ENCODE results near the gene BLOC1S2.
A peak's percentile ranks its signal among the peaks of the same experiment; 100 is the strongest.

BLOC1S2 gene

DNA sequence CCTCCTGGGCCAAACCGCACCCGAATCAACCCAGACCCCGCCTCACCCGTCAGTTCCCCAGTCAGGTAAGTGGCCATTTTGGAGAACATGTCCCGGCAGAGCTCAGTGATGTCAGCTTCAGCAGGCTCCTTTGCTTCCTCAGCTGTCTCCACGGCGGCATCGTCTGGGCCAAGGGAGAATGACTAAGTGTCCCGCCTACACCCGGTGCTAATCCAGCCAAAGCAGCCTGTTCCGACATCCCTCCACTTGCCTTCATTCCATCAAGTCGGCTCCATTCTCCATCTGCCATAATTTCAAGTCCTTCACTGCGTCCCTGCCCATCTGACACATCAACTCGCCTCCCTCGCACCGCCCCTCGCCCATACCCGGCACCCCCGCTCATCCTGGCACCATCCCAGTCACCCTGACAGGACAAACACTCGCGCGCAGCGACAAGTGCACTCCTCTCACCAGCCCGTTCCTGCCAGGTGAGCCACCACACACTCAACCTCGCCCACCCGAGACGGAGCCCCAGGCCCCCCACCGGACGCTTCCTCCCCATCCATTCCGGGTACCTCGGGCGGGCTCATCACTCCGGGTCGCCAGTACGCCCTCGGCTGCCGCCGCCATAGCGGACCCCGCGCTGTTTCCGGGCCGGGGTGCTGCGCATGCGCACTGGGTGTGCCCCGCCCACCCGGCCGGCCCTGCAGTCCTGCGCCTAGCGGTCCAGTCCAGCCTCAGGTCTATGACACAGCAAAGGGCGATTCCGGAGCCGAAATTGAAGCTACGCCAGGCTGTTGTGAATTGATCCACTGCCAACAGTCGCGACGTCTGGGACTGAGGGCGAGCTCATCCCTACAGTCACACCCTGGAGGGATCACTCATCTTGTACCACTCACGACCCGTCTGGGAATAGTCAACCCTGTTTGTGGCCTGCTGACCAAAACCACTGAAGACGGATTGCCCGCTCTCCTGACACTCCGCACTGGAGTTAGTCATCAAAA is at the start of gene BLOC1S2:
Gene BLOC1S2 (minus strand): TSS at position 630 of the 983 bp plus-strand sequence. CDS start 21 bp downstream, at position 609.
- TF ChIP-seq, protein P1, sequence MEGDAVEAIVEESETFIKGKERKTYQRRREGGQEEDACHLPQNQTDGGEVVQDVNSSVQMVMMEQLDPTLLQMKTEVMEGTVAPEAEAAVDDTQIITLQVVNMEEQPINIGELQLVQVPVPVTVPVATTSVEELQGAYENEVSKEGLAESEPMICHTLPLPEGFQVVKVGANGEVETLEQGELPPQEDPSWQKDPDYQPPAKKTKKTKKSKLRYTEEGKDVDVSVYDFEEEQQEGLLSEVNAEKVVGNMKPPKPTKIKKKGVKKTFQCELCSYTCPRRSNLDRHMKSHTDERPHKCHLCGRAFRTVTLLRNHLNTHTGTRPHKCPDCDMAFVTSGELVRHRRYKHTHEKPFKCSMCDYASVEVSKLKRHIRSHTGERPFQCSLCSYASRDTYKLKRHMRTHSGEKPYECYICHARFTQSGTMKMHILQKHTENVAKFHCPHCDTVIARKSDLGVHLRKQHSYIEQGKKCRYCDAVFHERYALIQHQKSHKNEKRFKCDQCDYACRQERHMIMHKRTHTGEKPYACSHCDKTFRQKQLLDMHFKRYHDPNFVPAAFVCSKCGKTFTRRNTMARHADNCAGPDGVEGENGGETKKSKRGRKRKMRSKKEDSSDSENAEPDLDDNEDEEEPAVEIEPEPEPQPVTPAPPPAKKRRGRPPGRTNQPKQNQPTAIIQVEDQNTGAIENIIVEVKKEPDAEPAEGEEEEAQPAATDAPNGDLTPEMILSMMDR (IDR thresholded peaks at IDR 0.05; ENCODE audit: low read length, missing control alignments): no peak
- peak; percentile 92 for DNase-seq (ENCODE audit: low read depth)
- H3K4me3 ChIP-seq (replicated peaks; ENCODE audit: low read depth, low read length): peak within 1 kb of the TSS; percentile 98

DNA sequence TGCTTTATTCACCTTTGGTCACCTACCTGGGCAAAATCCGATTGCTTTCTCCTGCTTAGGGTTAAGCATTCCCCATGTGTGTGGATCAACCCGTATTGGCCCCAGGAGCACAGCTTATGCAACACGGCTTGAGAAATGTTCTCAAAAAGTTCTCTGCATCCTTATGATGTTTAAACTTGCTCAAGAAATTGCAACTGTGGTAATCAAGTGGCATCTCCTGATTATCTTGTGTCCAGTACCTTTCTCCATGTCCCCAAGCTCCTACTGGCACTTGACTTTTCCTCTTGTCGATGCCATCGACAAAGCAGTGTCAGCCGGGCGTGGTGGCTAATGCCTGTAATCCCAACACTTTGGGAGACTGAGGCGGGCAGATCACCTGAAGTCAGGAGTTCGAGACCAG is 48.3 kb upstream of the BLOC1S2 start:
- TF ChIP-seq, protein P1 (IDR thresholded peaks at IDR 0.05; ENCODE audit: low read length, missing control alignments): no peak
- no peak overlapping the region for H3K4me3 ChIP-seq (replicated peaks; ENCODE audit: low read depth, low read length)
- no peak for DNase-seq (ENCODE audit: low read depth)

DNA sequence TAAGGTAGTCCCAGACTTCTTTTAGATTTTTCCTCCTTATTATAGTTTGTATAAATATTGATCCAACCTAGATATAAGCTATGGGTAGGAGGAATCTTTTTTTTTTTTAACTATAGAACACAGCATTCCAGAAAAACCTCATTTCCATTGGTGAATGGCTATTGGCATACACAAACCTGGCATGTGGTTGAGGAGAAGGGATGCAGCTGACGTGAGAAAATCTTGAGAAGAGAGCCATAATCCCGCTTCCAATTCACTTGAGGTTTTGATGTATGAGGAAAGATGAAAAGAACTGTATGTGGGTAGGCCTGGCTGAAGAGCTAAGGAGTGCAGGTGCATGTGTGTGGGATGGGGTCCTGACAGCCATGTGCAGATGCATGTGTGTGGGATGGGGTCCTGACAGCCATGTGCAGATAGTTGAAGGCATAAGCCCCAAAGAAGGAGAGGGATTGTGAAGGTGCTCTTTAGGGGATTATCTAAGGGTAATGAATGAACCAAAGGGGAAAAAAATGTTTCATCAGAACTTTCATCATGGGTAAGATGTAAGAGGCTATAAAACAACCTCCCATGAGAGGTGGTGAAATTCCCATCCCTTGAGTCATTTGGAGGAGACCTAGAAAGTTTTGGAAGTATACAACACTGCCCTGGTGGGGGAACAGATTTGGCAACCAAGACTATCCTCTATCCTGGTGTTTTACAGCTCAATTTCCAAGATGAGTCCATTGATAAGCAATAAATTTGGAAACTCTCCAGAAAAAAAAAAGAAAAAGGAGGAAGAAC is 47.4 kb upstream of the BLOC1S2 start:
- no peak for DNase-seq (ENCODE audit: low read depth)
- no peak overlapping the region for H3K4me3 ChIP-seq (replicated peaks; ENCODE audit: low read depth, low read length)
- TF ChIP-seq, protein P1 (IDR thresholded peaks at IDR 0.05; ENCODE audit: low read length, missing control alignments): no peak

DNA sequence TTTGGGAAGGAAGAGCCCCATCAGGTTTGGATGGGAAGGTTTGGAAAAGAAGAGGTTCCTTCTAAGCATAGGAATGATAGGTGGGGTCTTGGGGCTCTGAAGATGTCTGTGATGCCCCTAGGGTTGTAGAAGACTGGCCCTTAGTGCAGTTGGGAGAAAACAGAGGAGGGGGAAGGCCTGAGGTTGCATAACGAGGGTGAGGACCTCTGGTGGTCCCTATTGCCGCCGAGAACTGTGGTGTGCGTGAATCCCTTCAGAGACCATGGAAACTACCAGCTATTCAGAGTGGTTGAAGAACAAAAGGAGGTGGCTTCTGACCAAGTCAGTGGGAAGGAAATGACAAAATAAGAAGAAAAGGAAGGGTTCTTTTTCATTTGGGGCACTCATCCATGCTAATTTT is 46.6 kb upstream of the BLOC1S2 start:
- DNase-seq (ENCODE audit: low read depth): no peak
- TF ChIP-seq, protein P1 (IDR thresholded peaks at IDR 0.05; ENCODE audit: low read length, missing control alignments): no peak
- H3K4me3 ChIP-seq (replicated peaks; ENCODE audit: low read depth, low read length): no peak overlapping the region

DNA sequence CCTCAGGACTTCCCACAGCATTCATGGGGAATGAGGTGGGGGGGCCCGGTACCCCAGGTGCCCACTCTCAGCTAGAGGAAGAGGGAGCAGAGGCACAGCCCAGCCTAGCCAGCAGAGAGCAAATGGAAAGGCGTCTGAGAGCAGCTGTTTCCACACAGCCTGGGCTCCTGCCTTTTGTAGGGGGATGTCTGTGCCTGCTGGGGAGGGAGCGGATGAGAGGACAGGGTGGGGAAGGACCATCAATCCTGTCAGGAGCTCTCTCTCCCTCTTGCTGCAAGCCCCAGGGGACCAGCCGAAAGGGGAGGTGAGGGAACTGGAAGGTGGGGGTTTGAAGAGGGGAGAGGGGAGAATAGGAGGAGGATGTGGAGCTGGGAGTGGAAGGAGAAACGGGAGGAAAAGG is 43.6 kb upstream of the BLOC1S2 start, which contains the start of gene PKD2L1:
Gene PKD2L1 (minus strand): TSS at position 150 of the 400 bp plus-strand sequence. CDS start 125 bp downstream, at position 25.
- no peak for DNase-seq (ENCODE audit: low read depth)
- TF ChIP-seq, protein P1 (IDR thresholded peaks at IDR 0.05; ENCODE audit: low read length, missing control alignments): no peak
- no peak within 1 kb of the TSS for H3K4me3 ChIP-seq (replicated peaks; ENCODE audit: low read depth, low read length)

DNA sequence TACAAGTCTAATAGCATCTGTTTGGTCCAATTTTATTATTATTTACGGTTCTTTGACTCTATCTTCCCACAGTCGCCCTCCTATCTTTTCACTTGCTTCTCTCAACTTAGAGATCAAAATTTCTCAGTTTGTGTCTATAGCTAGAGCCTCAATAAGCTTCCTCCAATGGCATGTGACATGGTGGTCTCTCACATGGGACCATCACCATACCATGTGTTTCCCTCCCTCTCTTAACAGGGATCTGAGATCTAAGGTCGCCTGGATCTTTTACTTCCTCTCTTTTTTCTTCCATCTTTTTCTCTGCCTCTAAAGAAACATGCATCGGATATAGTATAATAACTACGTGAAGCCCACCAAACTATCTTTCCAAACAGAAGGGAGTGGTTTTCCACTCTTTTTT is 41.7 kb upstream of the BLOC1S2 start:
- no peak for DNase-seq (ENCODE audit: low read depth)
- TF ChIP-seq, protein P1 (IDR thresholded peaks at IDR 0.05; ENCODE audit: low read length, missing control alignments): no peak

More for the DNA sequence above, 41.7 kb upstream of the BLOC1S2 start:
- no peak overlapping the region for H3K4me3 ChIP-seq (replicated peaks; ENCODE audit: low read depth, low read length)

Measured in fibroblast of pulmonary artery (primary cell).